Stimulated activated CD4-positive, alpha-beta T cell treated with anti-CD3 and anti-CD28 coated beads, Interleukin-2, amount 100 ng/mL, for 4 hours (primary cell): ENCODE measurements around the gene COG6.

Source experiments
- DNase-seq: peaks from one replicate; pipeline ENCODE4 v3.0.0-alpha.2; 2020; ENCODE audit warnings: low read depth

The COG6 gene

GRCh38 chr13:39770221-39771090 lies 115.0 kb downstream of the COG6 start:
- DNase-seq, result no peak

GRCh38 chr13:39773833-39774232 lies 118.4 kb downstream of the COG6 start:
- DNase-seq, result no peak

- no peak for DNase-seq
These were observed 121.0 kb downstream of the COG6 start for GRCh38 chr13:39776439-39776838.

GRCh38 chr13:39777021-39777420 lies 121.6 kb downstream of the COG6 start:
- DNase-seq, result no peak

GRCh38 chr13:39777527-39778061 lies 122.1 kb downstream of the COG6 start:
- peak; percentile 48 for DNase-seq

GRCh38 chr13:39779337-39780265 lies 124.1 kb downstream of the COG6 start:
- DNase-seq, result no peak

GRCh38 chr13:39780711-39781110 lies 125.2 kb downstream of the COG6 start:
- DNase-seq, result no peak

GRCh38 chr13:39781381-39781780 lies 125.9 kb downstream of the COG6 start:
- no peak for DNase-seq

- DNase-seq, result no peak
These were observed 127.6 kb downstream of the COG6 start for GRCh38 chr13:39783051-39783450.

- no peak for DNase-seq
These were observed 128.9 kb downstream of the COG6 start for GRCh38 chr13:39784347-39784746.

- DNase-seq, result no peak
These were observed 130.6 kb downstream of the COG6 start for GRCh38 chr13:39786091-39786490.

GRCh38 chr13:39787086-39787487 lies 131.6 kb downstream of the COG6 start:
- DNase-seq, result no peak

- DNase-seq, result no peak
These were observed 132.6 kb downstream of the COG6 start for GRCh38 chr13:39788102-39788501.

GRCh38 chr13:39789451-39789850 lies 134.0 kb downstream of the COG6 start:
- DNase-seq, result no peak
